Measurements from ENCODE around the gene INTS3. TPM values are rescaled to one million over a fixed set of nuclear protein-coding genes. Genes with fewer than 3 reads are reported as not detected.
"Not testable (repeated sequence)": the region's sequence is repeated elsewhere in the genome, so short reads cannot be mapped to it uniquely, and the experiment has no call there.

Gene INTS3
- total RNA-seq, 5 donors from 2014 or later (not counting 1 experiment from before 2014, with no cell fraction given) = 45.9 to 57.7 (median 48.5) TPM

DNA sequence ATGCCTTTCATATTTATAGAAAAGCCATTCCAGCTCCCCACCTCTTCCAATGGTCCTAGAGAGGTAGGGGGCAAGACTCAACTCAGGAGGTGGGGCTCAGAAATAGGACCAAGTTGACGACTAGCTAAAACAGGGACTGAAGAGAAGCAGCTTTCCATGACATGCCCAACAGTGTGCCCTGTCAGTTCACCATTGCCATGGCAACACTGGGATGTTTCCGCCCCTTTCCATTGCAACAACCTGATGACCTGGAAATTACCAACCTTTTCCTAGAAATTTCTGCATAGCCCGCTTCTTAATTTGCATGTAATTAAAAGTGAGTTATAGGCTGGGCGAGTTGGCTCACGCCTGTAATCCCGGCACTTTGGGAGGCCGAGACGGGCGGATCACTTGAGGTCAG is 22.4 kb upstream of the INTS3 start:
- Histone ChIP-seq H3K9me3 (no peaks in the 10 kb centered on the region), H3K4me3 (ENCODE audit: control insufficient read depth in 1 of 2, extremely low read depth in 1 of 2, low read length in 1 of 2) (no peak overlapping the region), H3K27ac (ENCODE audit: low read length) (no peak overlapping the region), H3K4me1 (ENCODE audit: control insufficient read depth in 1 of 2, extremely low read depth in 1 of 2, insufficient read depth in 2 of 2, low read length in 2 of 2) (no peaks in the 10 kb centered on the region), H3K36me3 (ENCODE audit: control insufficient read depth in 2 of 2, extremely low read depth in 1 of 2, insufficient read depth in 1 of 2, low read length in 1 of 2) (no peaks in the 10 kb centered on the region), H3K27me3 (replicated peaks in 1 of 2; ENCODE audit: control insufficient read depth in 2 of 2, extremely low read depth in 1 of 2, insufficient read depth in 2 of 2, low read length in 1 of 2) (peaks cover 0 to 14% of the 10 kb centered on the region in 2 experiments)
- Mint-ChIP-seq H3K9me3 (no peaks in the 10 kb centered on the region), H3K4me1 (no peaks in the 10 kb centered on the region), H3K4me3 (no peak overlapping the region), H3K36me3 (no peaks in the 10 kb centered on the region), H3K27ac (no peak overlapping the region), H3K27me3 (no peaks in the 10 kb centered on the region)
- CTCF ChIA-PET = no interaction called here
- 90% methylated on average over 7 of the region's 9 CpGs for WGBS (ENCODE audit: insufficient coverage)
- no peak for ATAC-seq (replicated peaks in 1 of 4)
- DNase-seq = no peak
- POLR2A ChIA-PET = no interaction called here

DNA sequence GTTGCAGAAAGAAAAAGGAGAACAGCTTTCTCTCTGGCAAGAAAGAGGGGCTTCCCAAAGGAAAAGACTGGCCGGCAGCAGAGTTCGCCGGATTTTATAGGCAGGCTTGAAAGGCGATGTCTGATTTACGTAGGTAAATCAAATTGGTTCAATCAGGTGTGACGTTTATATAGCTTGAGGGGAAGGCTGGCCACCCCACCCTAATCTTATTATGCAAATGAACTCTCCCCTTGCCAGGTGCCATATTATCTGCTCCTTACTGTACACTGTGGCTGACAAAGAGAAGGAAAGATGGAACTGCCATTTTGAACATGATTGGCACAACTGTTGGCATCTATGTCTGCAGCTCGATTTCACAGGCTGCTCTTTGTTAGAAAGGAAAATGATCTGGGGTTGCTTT is 16.8 kb upstream of the INTS3 start:
- H3K4me1 Mint-ChIP-seq = no peaks in the 10 kb centered on the region
- H3K36me3 Mint-ChIP-seq = no peaks in the 10 kb centered on the region
- Histone ChIP-seq H3K4me1 (ENCODE audit: control insufficient read depth in 1 of 2, extremely low read depth in 1 of 2, insufficient read depth in 2 of 2, low read length in 2 of 2) (no peaks in the 10 kb centered on the region), H3K27ac (ENCODE audit: low read length) (no peak overlapping the region), H3K9me3 (no peaks in the 10 kb centered on the region), H3K4me3 (ENCODE audit: control insufficient read depth in 1 of 2, extremely low read depth in 1 of 2, low read length in 1 of 2) (no peak overlapping the region), H3K27me3 (replicated peaks in 1 of 2; ENCODE audit: control insufficient read depth in 2 of 2, extremely low read depth in 1 of 2, insufficient read depth in 2 of 2, low read length in 1 of 2) (peaks cover 0 to 38% of the 10 kb centered on the region in 2 experiments), H3K36me3 (ENCODE audit: control insufficient read depth in 2 of 2, extremely low read depth in 1 of 2, insufficient read depth in 1 of 2, low read length in 1 of 2) (no peaks in the 10 kb centered on the region)
- no peaks in the 10 kb centered on the region for H3K9me3 Mint-ChIP-seq
- ChIA-PET POLR2A (interaction anchor here in 1 of 2 donors (0.5 kb wide), 1 partner anchor 105 kb away, joined by 4 read pairs; no protein-coding TSS in a partner anchor), CTCF (interaction anchor here in 1 of 2 donors (0.9 kb wide), 1 partner anchor 32 kb away, joined by 3 read pairs; no protein-coding TSS in a partner anchor)
- ATAC-seq (replicated peaks in 1 of 4) (no peak), DNase-seq (no peak)
- no peak overlapping the region for H3K4me3 Mint-ChIP-seq
- peaks cover 4 to 11% of the 10 kb centered on the region in 2 donors for H3K27me3 Mint-ChIP-seq
- whole genome bisulfite sequencing (ENCODE audit: insufficient coverage) = 65% methylated on average over 1 of the region's 7 CpGs
- no peak overlapping the region for H3K27ac Mint-ChIP-seq

GRCh38 chr1:153716211-153716610 is 11.6 kb upstream of the INTS3 start:
- not testable (repeated sequence) for H3K4me3 ChIP-seq (ENCODE audit: control insufficient read depth in 1 of 2, extremely low read depth in 1 of 2, low read length in 1 of 2); H3K9me3 Mint-ChIP-seq; H3K4me1 ChIP-seq (ENCODE audit: control insufficient read depth in 1 of 2, extremely low read depth in 1 of 2, insufficient read depth in 2 of 2, low read length in 2 of 2); H3K27ac Mint-ChIP-seq; H3K4me3 Mint-ChIP-seq; H3K27ac ChIP-seq (ENCODE audit: low read length); ATAC-seq (replicated peaks in 1 of 4); H3K36me3 Mint-ChIP-seq; H3K4me1 Mint-ChIP-seq; H3K9me3 ChIP-seq; DNase-seq; H3K27me3 Mint-ChIP-seq; H3K36me3 ChIP-seq (ENCODE audit: control insufficient read depth in 2 of 2, extremely low read depth in 1 of 2, insufficient read depth in 1 of 2, low read length in 1 of 2)
- peaks cover 0 to 35% of the 10 kb centered on the region in 2 experiments for H3K27me3 ChIP-seq (replicated peaks in 1 of 2; ENCODE audit: control insufficient read depth in 2 of 2, extremely low read depth in 1 of 2, insufficient read depth in 2 of 2, low read length in 1 of 2)
- WGBS (ENCODE audit: insufficient coverage) = no CpG with 5 or more reads among the region's 5 CpGs
- ChIA-PET POLR2A (interaction anchor here in 1 of 2 donors (0.6 kb wide), 1 partner anchor 218 kb away, joined by 4 read pairs; no protein-coding TSS in a partner anchor), CTCF (interaction anchor here in 1 of 2 donors (0.6 kb wide), 1 partner anchor 44 kb away, joined by 3 read pairs; no protein-coding TSS in a partner anchor)

GRCh38 chr1:153717330-153717729 is 10.5 kb upstream of the INTS3 start:
- no peak for DNase-seq
- Mint-ChIP-seq H3K9me3 (no peaks in the 10 kb centered on the region), H3K27ac (no peak overlapping the region), H3K4me3 (no peak overlapping the region), H3K36me3 (no peaks in the 10 kb centered on the region), H3K27me3 (peaks cover 4 to 10% of the 10 kb centered on the region in 2 donors), H3K4me1 (no peaks in the 10 kb centered on the region)
- no peak overlapping the region for H3K27ac ChIP-seq (ENCODE audit: low read length)
- CTCF ChIA-PET = interaction anchor here in 1 of 2 donors (0.6 kb wide), 1 partner anchor 644 kb away, joined by 3 read pairs; no protein-coding TSS in a partner anchor
- ATAC-seq (replicated peaks in 1 of 4) = no peak
- no peaks in the 10 kb centered on the region for H3K36me3 ChIP-seq (ENCODE audit: control insufficient read depth in 2 of 2, extremely low read depth in 1 of 2, insufficient read depth in 1 of 2, low read length in 1 of 2)
- H3K27me3 ChIP-seq (replicated peaks in 1 of 2; ENCODE audit: control insufficient read depth in 2 of 2, extremely low read depth in 1 of 2, insufficient read depth in 2 of 2, low read length in 1 of 2) = peaks cover 0 to 30% of the 10 kb centered on the region in 2 experiments
- no CpG with 5 or more reads among the region's 3 CpGs for WGBS (ENCODE audit: insufficient coverage)
- POLR2A ChIA-PET = no interaction called here
- H3K4me3 ChIP-seq (ENCODE audit: control insufficient read depth in 1 of 2, extremely low read depth in 1 of 2, low read length in 1 of 2) = no peak overlapping the region
- H3K9me3 ChIP-seq = no peaks in the 10 kb centered on the region
- H3K4me1 ChIP-seq (ENCODE audit: control insufficient read depth in 1 of 2, extremely low read depth in 1 of 2, insufficient read depth in 2 of 2, low read length in 2 of 2) = no peaks in the 10 kb centered on the region

DNA sequence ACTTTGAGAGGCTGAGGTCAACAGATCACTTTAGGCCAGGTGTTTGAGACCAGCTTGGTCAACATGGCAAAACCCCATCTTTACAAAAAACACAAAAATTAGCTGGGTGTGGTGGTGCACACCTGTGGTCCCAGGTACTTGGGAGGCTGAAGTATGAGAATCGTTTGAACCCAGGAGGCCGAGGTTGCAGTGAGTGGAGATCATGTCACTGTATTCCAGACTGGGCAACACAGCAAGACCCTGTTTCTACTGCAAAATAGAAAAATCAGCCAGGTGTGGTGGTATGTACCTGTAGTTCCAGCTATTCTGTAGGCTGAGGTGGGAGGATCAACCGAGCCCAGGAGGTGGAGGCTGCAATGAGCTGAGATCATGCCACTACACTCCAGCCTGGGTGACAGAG is 4.2 kb upstream of the INTS3 start:
- WGBS (ENCODE audit: insufficient coverage) = 100% methylated on average over 1 of the region's 3 CpGs
- no peak overlapping the region for H3K4me3 ChIP-seq (ENCODE audit: control insufficient read depth in 1 of 2, extremely low read depth in 1 of 2, low read length in 1 of 2)
- Mint-ChIP-seq H3K36me3 (no peaks in the 10 kb centered on the region), H3K27ac (no peak overlapping the region), H3K9me3 (no peaks in the 10 kb centered on the region), H3K4me1 (peaks cover 5% of the 10 kb centered on the region in 3 donors), H3K4me3 (no peak overlapping the region), H3K27me3 (no peaks in the 10 kb centered on the region)
- no peaks in the 10 kb centered on the region for H3K9me3 ChIP-seq
- ChIA-PET POLR2A (no interaction called here), CTCF (interaction anchor here in 1 of 2 donors (0.7 kb wide), 1 partner anchor 873 kb away, joined by 3 read pairs; no protein-coding TSS in a partner anchor)
- H3K27ac ChIP-seq (ENCODE audit: low read length) = no peak overlapping the region
- ATAC-seq (replicated peaks in 1 of 4) = no peak
- H3K36me3 ChIP-seq (ENCODE audit: control insufficient read depth in 2 of 2, extremely low read depth in 1 of 2, insufficient read depth in 1 of 2, low read length in 1 of 2) = no peaks in the 10 kb centered on the region
- peaks cover 0 to 3% of the 10 kb centered on the region in 2 experiments for H3K27me3 ChIP-seq (replicated peaks in 1 of 2; ENCODE audit: control insufficient read depth in 2 of 2, extremely low read depth in 1 of 2, insufficient read depth in 2 of 2, low read length in 1 of 2)
- peaks cover 0 to 11% of the 10 kb centered on the region in 2 experiments for H3K4me1 ChIP-seq (ENCODE audit: control insufficient read depth in 1 of 2, extremely low read depth in 1 of 2, insufficient read depth in 2 of 2, low read length in 2 of 2)
- no peak for DNase-seq

GRCh38 chr1:153724634-153725033 is 3.2 kb upstream of the INTS3 start:
- WGBS (ENCODE audit: insufficient coverage) = 100% methylated on average over 1 of the region's 4 CpGs
- H3K4me3 ChIP-seq (ENCODE audit: control insufficient read depth in 1 of 2, extremely low read depth in 1 of 2, low read length in 1 of 2); H3K27me3 Mint-ChIP-seq; H3K4me3 Mint-ChIP-seq; H3K27me3 ChIP-seq (replicated peaks in 1 of 2; ENCODE audit: control insufficient read depth in 2 of 2, extremely low read depth in 1 of 2, insufficient read depth in 2 of 2, low read length in 1 of 2); H3K9me3 ChIP-seq; DNase-seq; ATAC-seq (replicated peaks in 1 of 4); H3K27ac ChIP-seq (ENCODE audit: low read length); H3K36me3 ChIP-seq (ENCODE audit: control insufficient read depth in 2 of 2, extremely low read depth in 1 of 2, insufficient read depth in 1 of 2, low read length in 1 of 2); H3K36me3 Mint-ChIP-seq; H3K27ac Mint-ChIP-seq; H3K9me3 Mint-ChIP-seq: not testable (repeated sequence)
- ChIA-PET POLR2A (interaction anchor here in 1 of 2 donors (0.6 to 0.7 kb wide), 2 partner anchors 68 to 77 kb away, joined by 3 to 4 read pairs; no protein-coding TSS in a partner anchor), CTCF (interaction anchor here in 1 of 2 donors (0.7 kb wide), 1 partner anchor 872 kb away, joined by 3 read pairs; no protein-coding TSS in a partner anchor)
- peaks cover 4 to 20% of the 10 kb centered on the region in 2 experiments for H3K4me1 ChIP-seq (ENCODE audit: control insufficient read depth in 1 of 2, extremely low read depth in 1 of 2, insufficient read depth in 2 of 2, low read length in 2 of 2)
- peaks cover 14% of the 10 kb centered on the region in 3 donors for H3K4me1 Mint-ChIP-seq

Measured in T-cell (primary cell).